OCI-LY1 (cell line): Measurements from ENCODE around the gene MAP1S.

ENCODE experiments used
- EZH2 ChIP-seq: fragments of 200-600 bp; sonication (generic), shearing (Covaris generic); IDR thresholded peaks from 2 replicates; pipeline ENCODE4 v1.8.0; 2017; ENCODE audit warnings: borderline replicate concordance, mixed run types, mild to moderate bottlenecking, antibody characterized with exemption, low read length, moderate library complexity, mixed read lengths
- TF ChIP-seq, protein P1 (sequence below): fragments of 200-600 bp; sonication (generic), shearing (Covaris generic); IDR thresholded peaks from 2 replicates; pipeline ENCODE4 v1.5.1; 2017; ENCODE audit warnings: mild to moderate bottlenecking, antibody characterized with exemption, low read length, moderate library complexity, mixed read lengths

- TF ChIP-seq, protein P1, sequence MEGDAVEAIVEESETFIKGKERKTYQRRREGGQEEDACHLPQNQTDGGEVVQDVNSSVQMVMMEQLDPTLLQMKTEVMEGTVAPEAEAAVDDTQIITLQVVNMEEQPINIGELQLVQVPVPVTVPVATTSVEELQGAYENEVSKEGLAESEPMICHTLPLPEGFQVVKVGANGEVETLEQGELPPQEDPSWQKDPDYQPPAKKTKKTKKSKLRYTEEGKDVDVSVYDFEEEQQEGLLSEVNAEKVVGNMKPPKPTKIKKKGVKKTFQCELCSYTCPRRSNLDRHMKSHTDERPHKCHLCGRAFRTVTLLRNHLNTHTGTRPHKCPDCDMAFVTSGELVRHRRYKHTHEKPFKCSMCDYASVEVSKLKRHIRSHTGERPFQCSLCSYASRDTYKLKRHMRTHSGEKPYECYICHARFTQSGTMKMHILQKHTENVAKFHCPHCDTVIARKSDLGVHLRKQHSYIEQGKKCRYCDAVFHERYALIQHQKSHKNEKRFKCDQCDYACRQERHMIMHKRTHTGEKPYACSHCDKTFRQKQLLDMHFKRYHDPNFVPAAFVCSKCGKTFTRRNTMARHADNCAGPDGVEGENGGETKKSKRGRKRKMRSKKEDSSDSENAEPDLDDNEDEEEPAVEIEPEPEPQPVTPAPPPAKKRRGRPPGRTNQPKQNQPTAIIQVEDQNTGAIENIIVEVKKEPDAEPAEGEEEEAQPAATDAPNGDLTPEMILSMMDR: no peak
- TF ChIP-seq EZH2: no peak
These were observed 39.6 kb upstream of the MAP1S start for GRCh38 chr19:17679526-17680229.
